ENCODE data around the gene AAK1.

GRCh38 chr2:69616755-69617154, 26.8 kb downstream of the AAK1 start:
- TF ChIP-seq, protein P1, sequence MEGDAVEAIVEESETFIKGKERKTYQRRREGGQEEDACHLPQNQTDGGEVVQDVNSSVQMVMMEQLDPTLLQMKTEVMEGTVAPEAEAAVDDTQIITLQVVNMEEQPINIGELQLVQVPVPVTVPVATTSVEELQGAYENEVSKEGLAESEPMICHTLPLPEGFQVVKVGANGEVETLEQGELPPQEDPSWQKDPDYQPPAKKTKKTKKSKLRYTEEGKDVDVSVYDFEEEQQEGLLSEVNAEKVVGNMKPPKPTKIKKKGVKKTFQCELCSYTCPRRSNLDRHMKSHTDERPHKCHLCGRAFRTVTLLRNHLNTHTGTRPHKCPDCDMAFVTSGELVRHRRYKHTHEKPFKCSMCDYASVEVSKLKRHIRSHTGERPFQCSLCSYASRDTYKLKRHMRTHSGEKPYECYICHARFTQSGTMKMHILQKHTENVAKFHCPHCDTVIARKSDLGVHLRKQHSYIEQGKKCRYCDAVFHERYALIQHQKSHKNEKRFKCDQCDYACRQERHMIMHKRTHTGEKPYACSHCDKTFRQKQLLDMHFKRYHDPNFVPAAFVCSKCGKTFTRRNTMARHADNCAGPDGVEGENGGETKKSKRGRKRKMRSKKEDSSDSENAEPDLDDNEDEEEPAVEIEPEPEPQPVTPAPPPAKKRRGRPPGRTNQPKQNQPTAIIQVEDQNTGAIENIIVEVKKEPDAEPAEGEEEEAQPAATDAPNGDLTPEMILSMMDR (IDR thresholded peaks at IDR 0.05; ENCODE audit: low read depth, low read length), result no peak
- TF ChIP-seq, protein P2, sequence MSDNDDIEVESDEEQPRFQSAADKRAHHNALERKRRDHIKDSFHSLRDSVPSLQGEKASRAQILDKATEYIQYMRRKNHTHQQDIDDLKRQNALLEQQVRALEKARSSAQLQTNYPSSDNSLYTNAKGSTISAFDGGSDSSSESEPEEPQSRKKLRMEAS (IDR thresholded peaks at IDR 0.05; ENCODE audit: low read depth, low read length), result no peak

All from NB4 (cell line).